HG02885 (cell line): Measurements from ENCODE around the gene SMAD3.

Experiments used
- ATAC-seq: cut with Tn5 transposase; IDR thresholded peaks from one replicate; pipeline ENCODE4 v1.9.1; 2021; ENCODE audit warnings: mild to moderate bottlenecking; ENCODE audit not compliant: unreplicated experiment, poor library complexity

SMAD3 gene

DNA sequence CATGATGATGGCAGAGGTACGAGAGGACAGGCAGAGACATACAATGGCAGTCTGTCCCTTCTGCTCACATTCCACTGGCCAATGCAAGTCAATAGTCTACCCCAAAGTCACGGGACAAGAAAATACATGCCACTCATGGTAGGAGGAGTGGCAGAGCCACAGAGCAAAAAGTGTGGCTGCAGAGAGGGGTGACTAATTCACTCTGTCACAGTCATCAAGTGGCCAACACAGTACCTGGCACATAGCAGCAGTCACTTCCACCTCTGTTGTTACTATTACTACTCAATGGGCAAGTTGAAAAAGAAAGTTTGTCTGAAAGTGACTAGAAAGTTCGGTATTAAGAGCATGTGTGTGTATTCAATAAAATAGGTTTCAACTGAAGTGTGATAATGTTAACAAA lies 91.4 kb downstream of the SMAD3 start:
- no peak for ATAC-seq

DNA sequence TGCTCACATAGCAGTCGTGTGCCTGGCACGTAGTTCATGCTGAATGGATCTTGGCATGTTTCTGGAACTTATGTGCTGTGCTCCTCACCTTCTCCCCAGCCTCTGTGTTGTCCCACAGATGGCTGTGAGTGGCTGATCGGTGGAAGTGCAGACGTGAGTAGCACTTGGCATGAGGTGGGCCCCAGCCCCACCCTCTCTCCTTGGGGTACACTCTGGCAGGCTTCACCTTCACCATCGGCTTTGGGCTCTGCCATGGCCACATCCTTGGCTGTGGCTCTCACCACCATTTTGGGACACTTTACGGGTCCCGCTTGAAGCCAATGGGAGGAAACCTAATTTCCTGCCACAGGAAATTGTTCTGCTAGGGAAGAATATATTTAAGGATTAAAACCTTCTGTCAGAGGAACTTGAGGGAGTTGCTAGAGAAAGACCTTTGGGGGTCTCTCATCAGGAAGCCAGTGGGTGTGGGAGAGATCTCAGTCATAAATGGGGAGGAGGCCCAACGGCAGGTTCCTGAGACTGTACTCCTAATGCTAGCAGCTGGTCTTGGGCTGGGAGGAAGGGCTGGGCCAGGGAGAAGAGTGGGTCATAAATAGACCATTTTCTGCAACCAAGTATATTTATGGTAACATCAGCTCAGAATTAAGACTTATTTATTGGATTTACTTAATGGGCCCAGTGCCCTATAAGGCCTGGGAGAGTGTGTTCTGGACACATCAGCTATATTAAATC lies 92.3 kb downstream of the SMAD3 start:
- ATAC-seq: no peak

DNA sequence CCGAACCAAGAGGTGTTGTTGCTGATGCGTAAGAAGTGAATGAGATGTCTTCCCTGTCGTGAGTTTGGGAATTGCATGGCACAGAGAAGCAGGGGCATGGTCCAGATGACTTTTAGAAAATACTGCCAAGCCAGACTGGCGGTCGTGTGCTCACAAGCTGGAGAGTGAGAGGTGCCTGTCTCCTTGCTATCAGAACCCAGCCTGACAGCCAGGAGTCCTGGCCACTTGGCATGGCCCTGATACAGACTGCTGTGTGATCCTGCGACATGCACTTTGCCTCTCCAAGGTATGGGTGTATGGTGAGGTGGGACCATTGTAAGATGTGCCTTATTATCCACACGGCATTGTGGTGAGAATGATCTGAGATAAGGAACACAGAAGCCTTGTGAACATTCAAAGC lies 93.0 kb downstream of the SMAD3 start:
- no peak for ATAC-seq

DNA sequence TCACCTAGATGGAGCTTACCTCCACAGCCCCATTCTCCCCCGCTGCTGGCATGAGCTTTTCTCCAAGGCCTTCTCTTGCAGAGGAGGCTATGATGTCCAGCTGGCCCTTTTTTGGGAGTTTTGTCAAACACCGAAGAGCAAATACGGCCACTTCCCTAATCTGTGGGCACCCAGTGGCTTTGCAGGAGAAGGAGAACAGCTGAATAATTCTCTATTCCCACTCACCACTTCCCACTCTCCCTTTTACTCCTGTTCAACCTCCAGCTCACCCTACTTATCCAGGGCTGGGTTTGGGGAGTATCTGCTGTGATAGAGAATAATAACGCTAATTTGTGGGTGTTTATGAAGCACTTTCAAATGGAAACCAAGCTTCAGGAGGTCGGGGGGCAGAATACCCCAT lies 96.0 kb downstream of the SMAD3 start:
- no peak for ATAC-seq

DNA sequence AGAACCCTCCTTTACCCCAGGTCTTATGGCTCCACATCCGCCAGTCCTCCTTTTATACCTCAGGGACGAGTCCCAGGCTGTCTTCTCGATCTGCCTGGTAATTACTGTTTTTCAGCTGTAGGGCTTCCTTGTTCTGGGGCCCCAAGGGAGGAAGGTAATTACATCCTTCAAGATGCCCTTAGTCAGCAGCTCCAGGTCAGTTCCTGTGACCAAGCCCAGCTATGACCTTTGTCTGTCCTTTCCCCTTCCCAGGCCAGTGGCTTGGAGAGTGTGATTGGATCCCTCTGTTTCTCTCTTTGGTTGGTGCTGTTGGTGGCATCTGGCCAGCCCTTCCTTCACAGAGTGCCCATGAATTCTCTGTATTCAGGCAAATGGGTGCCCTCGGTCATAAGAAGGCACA lies 96.5 kb downstream of the SMAD3 start:
- ATAC-seq: no peak

DNA sequence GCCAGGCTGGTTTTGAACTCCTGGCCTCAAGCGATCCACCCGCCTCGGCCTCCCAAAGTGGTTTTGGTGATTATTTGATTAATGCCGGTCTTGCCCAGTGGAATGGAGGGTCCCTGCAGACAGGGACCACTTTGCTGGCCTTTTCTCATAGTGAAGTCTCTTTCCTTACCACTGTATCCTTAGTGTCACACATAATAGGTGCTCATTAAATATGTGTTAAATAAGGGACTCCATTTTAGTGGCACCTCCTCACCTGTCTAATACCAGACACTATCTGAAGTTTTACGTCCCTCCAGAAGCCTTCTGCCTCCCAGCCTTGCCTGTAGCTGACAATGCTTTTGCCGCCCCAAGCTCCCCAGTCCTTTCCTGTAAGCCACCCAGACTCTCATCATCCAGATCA lies 97.8 kb downstream of the SMAD3 start:
- ATAC-seq: no peak

DNA sequence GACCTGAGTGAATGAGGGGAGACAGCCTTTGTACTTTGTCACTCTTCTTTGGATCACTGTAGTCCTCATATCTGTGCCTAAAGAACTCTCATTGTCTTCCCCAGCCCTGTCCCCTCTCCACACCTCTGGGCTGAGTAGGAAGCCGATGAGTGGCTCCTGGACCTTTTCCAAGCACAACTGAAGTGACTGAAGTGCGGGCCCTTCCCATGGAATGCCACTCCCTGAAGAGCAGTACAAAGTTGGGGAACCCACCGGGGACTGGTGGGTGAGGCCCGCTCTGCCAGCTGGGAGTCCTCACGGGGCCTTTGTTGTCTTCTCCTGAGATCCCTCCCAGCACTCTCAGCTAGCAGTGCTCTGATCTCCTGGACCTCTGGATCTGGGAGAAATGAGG lies 99.0 kb downstream of the SMAD3 start:
- ATAC-seq: no peak

DNA sequence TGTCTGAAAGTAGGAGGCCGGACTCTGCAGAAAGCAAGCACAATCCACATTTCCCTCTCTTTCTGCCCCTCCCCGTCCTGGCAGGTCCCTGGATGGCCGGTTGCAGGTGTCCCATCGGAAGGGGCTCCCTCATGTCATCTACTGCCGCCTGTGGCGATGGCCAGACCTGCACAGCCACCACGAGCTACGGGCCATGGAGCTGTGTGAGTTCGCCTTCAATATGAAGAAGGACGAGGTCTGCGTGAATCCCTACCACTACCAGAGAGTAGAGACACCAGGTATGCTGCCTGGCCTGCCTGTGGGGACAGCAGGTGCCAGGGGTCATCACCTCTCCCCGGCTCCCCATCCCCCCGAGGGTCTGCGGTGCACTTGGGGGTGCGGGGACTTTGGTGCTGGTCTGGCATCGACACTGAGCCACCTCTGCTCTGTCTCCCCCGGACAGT lies 99.4 kb downstream of the SMAD3 start:
- ATAC-seq: no peak

DNA sequence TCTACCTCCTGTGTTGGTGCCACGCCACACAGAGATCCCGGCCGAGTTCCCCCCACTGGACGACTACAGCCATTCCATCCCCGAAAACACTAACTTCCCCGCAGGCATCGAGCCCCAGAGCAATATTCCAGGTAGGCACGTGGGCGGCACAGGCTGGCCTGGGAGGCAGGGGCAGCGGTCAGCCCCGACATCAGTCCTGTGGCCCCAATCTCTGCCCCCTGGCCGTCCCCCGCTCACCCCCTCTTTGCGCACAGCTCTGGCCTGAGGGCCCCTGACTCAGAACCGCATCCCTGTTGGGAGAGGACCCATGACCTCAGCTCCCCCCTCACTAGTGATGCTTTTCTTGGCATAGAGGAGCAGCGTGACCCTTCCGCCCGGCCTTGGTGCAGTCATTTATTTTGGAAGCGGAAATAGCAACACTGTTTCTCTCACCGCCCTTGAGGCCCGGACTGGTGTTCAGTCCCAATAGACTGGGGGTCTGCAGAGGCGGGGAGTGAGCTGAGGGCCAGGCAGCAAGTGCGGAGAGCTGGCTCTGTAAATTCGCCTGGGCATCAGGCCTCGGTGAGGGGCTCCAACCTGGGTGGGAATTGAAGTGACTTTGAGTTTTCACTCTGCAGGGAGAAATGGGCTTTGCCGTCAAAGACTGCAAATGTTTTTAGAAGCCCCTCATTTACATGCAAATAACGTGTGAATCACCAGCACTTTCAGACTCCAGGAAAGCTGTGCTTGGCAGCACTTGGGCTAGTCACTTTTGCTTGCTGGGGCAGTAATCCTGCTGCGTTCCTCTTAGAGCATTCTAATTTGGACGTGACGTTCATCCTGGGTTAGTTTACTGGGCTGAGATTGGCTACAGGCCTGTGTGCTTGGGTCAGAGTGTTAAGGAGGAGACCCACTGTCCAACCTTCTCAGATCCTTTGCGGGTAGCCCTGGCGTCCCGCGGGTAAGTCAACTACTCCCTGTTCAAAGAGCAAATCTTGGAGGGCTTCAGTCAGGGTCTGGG lies 100.2 kb downstream of the SMAD3 start:
- no peak for ATAC-seq

DNA sequence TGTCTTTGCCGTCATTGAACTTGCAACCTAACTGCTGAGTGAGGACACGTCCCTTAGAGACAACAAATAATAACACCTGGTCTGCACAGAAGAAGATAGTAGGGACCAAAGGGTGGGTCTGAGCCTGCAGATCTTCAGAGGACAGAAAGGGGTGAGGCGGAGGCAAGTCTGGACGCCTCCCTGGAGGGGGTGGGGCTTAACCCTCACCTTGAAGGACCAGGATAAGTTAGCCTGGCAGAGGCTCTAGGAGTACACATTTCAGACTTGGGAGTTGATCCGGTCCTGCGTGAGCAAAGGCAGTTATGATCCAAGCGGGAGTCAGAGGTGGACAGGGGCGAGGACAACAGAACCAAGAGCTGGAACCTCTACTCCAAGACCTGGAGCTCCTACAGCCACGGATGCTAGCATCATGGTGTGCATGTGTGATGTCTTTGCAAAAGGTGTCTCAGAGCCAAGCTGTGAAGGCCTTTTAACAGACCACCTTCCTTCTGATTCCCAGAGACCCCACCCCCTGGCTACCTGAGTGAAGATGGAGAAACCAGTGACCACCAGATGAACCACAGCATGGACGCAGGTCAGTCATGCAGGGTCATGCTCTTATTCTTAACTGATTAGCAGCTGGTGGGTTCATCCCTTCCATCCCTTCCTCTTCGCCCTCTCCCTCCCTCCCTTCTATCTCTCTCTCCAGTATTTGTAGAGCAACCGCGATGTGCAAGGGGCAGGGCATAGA lies 101.0 kb downstream of the SMAD3 start:
- no peak for ATAC-seq

DNA sequence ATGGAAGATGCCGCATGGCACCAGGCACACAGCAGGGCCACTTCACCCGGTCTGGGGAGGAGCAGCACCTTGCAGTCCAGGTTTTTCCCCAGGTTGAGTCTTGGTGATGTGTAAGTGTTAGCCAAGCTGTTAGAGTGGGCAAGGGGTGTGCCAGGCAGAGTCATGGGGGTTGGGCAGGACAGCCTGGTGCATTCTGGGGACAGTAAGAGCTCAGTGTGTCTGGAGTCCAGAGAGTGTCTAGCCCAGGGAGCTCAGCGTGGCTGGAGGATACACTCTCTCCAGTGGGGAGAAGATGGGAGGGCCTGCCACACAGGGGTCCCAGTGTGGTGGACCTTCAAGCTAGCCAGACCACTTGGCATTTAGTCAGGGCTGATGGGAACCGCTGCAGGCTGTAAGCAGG lies 101.7 kb downstream of the SMAD3 start:
- ATAC-seq: no peak

DNA sequence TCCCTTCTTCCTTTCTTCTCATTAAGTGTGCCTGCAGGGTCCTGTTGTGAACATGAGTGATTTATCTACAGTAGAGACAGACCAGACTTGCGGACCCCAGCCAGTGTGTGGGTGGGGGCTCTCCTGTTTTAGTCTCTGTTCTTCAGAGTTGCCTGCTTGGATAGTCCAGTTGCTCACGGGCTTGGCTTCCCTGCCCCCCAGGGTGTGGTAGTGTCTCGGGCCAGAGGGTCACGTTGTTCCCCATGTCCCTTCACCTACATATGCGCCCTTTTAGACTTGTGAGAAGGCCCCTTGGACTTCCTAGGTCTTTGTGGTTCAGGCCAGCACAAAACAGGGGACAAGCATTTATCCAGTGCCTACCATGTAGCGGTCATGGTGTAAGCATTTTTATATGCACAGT lies 103.3 kb downstream of the SMAD3 start:
- no peak for ATAC-seq

DNA sequence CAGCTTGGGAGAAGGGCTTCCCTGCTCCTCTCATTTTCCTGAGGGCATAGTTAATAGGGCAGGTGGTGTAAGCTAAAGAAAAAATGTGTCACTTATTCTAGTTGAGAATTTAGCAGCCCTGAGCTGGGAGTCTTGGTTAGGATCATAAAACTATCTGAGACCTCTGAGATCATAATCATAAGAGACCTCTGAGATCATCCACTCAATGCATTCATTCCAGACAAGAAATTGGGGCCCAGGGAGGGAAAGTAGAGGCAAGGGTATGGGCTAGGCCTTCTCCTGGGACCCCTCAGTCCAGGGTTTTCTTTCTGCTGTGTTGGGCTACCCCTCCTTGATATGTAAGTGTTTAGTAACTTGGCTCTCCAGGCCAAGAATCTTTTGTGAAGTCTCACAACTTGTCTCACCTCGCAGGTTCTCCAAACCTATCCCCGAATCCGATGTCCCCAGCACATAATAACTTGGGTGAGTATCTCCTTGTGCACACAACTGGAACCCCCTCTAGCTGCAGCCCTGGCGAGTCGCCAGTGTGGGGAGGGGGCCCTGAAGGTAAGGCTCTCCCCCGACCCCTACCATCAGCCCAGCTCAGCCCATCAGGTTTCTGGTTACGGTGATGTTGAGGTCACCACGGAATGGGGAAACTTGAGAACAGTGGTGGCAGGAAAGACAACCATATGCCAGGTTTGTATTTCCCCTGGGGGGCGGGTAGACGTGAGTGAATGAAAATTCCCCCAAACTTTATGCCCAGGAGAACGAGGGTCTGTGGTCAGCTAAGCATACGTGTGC lies 104.9 kb downstream of the SMAD3 start:
- ATAC-seq: no peak

DNA sequence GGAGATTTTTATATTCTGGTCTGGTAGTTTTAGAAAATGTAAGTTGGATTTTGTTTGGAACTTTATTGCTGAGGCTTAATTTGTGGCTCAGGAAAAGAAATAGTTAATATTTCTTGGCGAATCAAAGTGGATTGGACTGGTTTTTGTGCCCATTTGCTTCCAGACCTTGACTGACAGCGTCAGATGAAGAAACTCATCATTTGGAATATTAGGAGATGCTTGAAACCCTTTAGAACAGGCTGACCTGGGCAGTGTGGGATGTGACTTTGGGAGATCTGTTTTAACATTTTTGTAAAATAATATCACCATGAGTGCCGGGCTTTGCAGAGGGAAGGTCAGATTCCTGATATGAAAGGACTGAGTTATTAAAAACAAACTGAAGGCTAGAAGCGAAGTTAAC lies 106.1 kb downstream of the SMAD3 start:
- no peak for ATAC-seq

DNA sequence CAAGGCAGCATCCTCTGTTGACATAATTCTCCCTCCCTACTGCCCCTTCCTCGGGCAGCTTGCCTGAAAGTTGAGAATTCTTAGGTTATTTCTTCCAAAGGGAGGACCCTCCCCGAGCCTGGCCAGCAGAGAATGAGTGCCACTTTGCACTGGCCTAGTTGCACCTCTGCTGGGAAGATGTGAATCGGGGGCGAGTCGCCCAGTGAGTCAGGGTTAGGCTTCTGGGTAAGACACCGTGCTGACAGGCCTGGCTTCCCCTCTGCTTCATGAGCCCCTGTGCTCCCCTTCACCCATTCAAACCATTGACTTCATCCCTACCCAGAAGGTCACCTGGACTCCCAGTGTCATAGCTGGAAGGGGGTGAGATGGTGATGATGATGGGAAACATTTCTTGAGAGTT lies 106.8 kb downstream of the SMAD3 start:
- no peak for ATAC-seq

DNA sequence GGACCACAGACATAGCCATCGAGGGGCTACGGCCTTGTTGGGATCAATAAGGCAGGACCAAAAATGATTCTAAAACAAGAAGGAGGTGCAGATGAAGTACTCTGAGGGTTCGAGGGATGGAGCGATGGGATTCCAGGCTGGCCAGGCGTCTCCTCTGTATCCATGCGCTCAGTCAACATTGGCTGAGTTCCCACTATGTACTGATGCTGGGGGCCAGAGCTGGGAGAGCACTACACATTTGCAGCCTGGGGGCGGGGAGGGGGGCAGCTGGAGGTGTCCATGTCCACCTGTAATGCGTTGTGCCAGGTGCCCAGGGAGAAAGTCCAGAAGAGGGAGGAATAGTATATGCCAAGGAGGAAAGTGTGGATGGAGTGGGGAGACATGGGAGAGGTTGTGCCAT lies 107.6 kb downstream of the SMAD3 start:
- ATAC-seq: no peak

DNA sequence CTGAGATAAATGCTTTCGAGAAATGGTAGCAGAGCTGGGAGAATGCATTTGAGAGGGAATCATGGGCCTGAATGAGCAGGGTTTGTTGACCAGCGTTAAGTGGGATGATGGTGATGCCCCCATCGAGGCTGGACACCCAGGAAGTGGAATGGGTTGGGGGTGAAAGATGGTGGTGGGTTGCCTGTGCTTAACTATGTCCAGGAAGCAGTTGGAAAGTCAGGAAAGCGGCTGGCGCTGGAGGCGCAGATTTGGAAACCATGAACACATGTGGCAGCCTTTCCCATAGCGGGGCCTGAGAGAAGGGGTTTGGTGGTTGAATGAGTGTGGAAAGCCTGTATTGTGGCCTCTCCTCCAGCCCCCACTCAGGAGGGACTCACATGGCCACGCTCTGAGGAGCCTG lies 108.4 kb downstream of the SMAD3 start:
- ATAC-seq: no peak

DNA sequence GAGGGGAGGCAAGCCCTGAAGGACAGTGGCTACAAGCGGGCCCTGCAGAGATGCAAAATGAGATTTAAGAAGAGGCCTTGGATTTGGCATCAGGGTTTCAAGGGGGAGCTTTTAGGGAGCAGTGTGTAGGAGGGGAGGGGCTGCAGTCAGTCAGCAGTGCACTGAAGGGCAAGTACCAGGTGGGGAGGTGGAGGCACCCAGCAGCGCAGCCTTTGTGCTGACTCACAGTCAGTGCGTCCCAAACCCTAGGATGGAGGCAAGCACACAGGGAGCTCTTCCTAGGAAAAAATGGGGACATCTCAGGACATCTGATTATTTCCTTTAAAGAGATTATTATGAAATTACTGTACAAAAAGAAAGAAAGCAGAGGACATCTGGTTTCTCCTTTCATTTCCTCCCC lies 109.0 kb downstream of the SMAD3 start:
- no peak for ATAC-seq

DNA sequence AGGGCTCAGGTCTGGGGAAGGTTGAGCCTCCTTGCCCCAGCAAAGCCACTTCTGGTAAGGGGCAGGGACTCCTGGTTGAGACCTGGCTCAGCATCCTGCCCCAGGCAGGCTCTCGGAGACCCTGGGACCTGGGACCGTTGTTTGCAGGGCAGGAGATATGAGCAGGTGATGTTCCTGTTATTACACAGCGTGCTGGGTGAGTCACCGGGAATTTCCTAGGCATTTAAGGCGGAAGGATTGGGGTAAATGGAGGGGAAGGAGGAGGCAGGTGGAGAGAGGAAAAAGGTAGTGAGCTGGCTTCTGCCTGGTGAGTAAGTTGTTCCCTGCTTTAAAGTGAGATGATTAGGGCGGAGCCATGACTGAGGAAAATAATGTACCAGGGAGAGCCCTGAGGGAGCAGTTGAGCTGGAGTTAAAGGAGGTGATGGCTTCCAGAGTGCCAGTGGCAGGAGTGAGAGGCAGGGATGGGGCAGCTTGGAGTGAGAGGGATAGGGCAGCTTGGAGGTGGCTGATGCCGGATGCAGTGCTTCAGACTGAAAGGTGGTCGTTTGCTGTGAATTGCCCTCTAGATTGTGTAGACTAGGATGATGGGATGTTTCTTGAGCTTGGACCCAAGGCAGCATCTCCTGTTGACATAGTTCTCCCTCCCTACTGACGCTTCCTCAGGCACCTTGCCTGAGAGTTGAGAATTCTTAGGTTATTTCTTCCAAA lies 109.6 kb downstream of the SMAD3 start:
- no peak for ATAC-seq
